Measurements from ENCODE around the gene LKAAEAR1. TPM values are rescaled to one million over a fixed set of nuclear protein-coding genes. Genes with fewer than 3 reads are reported as not detected.

LKAAEAR1 gene
- total and polyA plus RNA-seq, 2 experiments from 2014 or later, result 1.2 TPM; not detected in 1

- Histone ChIP-seq H2AFZ (no peak overlapping the region), H3K4me2 (peak overlapping the region; percentile 77), H3K79me2 (no peaks in the 10 kb centered on the region), H3K9me3 (ENCODE audit: low read depth) (no peaks in the 10 kb centered on the region), H3K27me3 (peaks cover 37% of the 10 kb centered on the region), H4K20me1 (ENCODE audit: insufficient read depth, poor library complexity, severe bottlenecking) (no peaks in the 10 kb centered on the region), H3K4me3 (no peak overlapping the region), H3K9me2 (replicated peaks; ENCODE audit: insufficient read depth) (no peaks in the 10 kb centered on the region), H3K36me3 (replicated peaks; ENCODE audit: insufficient read depth, low read depth) (no peaks in the 10 kb centered on the region), H3K4me1 (ENCODE audit: insufficient read depth) (peaks cover 20% of the 10 kb centered on the region), H3K27ac (no peak overlapping the region)
- no peak for TF ChIP-seq EZH2 (IDR thresholded peaks at IDR 0.05; ENCODE audit: borderline replicate concordance)
- WGBS (ENCODE audit: low lambda C conversion rate, missing lambda C conversion rate), result 83% methylated on average over 22 of the region's 23 CpGs
- DNase-seq (ENCODE audit: low spot score), result no peak
Observed at GRCh38 chr20:64050261-64051032, 33.8 kb downstream of the LKAAEAR1 start.

- Histone ChIP-seq H3K4me3 (no peak overlapping the region), H3K27me3 (peaks cover 37% of the 10 kb centered on the region)
Observed at GRCh38 chr20:64049878-64050260, 34.3 kb downstream of the LKAAEAR1 start.

GRCh38 chr20:64049060-64049877, 34.9 kb downstream of the LKAAEAR1 start, which contains the start of gene SOX18:
SOX18 (minus strand) TSS chr20:64049639; CDS start chr20:64049516, 123 bp downstream.
- H4K20me1 ChIP-seq (ENCODE audit: insufficient read depth, poor library complexity, severe bottlenecking), result no peaks in the 10 kb centered on the region
- peaks cover 42% of the 10 kb centered on the region for H3K27me3 ChIP-seq
- TF ChIP-seq EZH2 (IDR thresholded peaks at IDR 0.05; ENCODE audit: borderline replicate concordance) (no peak), CTCF (IDR thresholded peaks at IDR 0.05; ENCODE audit: poor library complexity) (no peak)
- no peak within 1 kb of the TSS for H3K4me3 ChIP-seq
- H3K9me2 ChIP-seq (replicated peaks; ENCODE audit: insufficient read depth), result no peaks in the 10 kb centered on the region
- 2% methylated on average over 36 of the region's 111 CpGs for WGBS (ENCODE audit: low lambda C conversion rate, missing lambda C conversion rate)
- H3K36me3 ChIP-seq (replicated peaks; ENCODE audit: insufficient read depth, low read depth), result no peaks in the 10 kb centered on the region
- H2AFZ ChIP-seq, result no peak within 1 kb of the TSS
- no peaks in the 10 kb centered on the region for H3K9me3 ChIP-seq (ENCODE audit: low read depth)
- peak; percentile 69 for DNase-seq (ENCODE audit: low spot score)
- no peak within 1 kb of the TSS for H3K27ac ChIP-seq
- peak within 1 kb of the TSS; percentile 77 for H3K4me2 ChIP-seq
- H3K4me1 ChIP-seq (ENCODE audit: insufficient read depth), result peaks cover 19% of the 10 kb centered on the region
- H3K79me2 ChIP-seq, result no peaks in the 10 kb centered on the region

More at GRCh38 chr20:64049878-64050260, 34.3 kb downstream of the LKAAEAR1 start:
- Histone ChIP-seq H3K9me2 (replicated peaks; ENCODE audit: insufficient read depth) (no peaks in the 10 kb centered on the region), H3K79me2 (no peaks in the 10 kb centered on the region), H3K9me3 (ENCODE audit: low read depth) (no peaks in the 10 kb centered on the region), H2AFZ (no peak overlapping the region), H3K4me2 (peak overlapping the region; percentile 77), H3K4me1 (ENCODE audit: insufficient read depth) (peaks cover 20% of the 10 kb centered on the region), H3K27ac (no peak overlapping the region), H4K20me1 (ENCODE audit: insufficient read depth, poor library complexity, severe bottlenecking) (no peaks in the 10 kb centered on the region), H3K36me3 (replicated peaks; ENCODE audit: insufficient read depth, low read depth) (no peaks in the 10 kb centered on the region)
- TF ChIP-seq EZH2phosphoT487 (IDR thresholded peaks at IDR 0.05; ENCODE audit: low read depth, severe bottlenecking, unreplicated experiment) (peak; percentile 66), EZH2 (IDR thresholded peaks at IDR 0.05; ENCODE audit: borderline replicate concordance) (peak; percentile 51), CTCF (IDR thresholded peaks at IDR 0.05; ENCODE audit: poor library complexity) (no peak)
- no peak for DNase-seq (ENCODE audit: low spot score)
- WGBS (ENCODE audit: low lambda C conversion rate, missing lambda C conversion rate), result 47% methylated on average over 14 of the region's 16 CpGs

All from hepatocyte (in vitro differentiated cells).